GM21381 (cell line): ENCODE measurements around the gene OR9A2.
A peak's percentile ranks its signal among the peaks of the same experiment; 100 is the strongest.
"Not testable (repeated sequence)": the region's sequence is repeated elsewhere in the genome, so short reads cannot be mapped to it uniquely, and the experiment has no call there.

Experiments
- ATAC-seq: cut with Tn5 transposase; IDR thresholded peaks from one replicate; pipeline ENCODE4 v1.9.1; 2021; ENCODE audit warnings: mild to moderate bottlenecking, moderate library complexity; ENCODE audit not compliant: unreplicated experiment

The OR9A2 gene

DNA sequence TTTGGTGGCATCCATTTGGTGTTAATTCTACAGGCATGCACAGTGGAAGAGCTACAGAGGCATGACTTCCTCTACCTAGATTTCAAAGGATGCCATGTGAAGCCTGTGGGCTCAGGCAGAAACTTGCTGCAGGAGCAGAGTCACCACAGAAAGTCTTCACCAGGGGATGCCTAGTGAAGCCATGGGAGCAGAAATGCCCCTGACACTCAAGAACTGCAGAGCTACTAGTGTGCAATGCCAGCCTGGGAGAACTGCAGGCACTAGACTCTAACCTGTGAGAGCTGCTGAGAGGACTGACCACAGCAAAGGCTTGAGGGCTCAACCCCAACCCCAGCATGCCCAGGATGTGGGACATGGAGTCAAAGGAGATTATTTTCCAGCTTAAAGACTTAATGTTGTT is 3.9 kb downstream of the OR9A2 start:
- ATAC-seq: no peak

DNA sequence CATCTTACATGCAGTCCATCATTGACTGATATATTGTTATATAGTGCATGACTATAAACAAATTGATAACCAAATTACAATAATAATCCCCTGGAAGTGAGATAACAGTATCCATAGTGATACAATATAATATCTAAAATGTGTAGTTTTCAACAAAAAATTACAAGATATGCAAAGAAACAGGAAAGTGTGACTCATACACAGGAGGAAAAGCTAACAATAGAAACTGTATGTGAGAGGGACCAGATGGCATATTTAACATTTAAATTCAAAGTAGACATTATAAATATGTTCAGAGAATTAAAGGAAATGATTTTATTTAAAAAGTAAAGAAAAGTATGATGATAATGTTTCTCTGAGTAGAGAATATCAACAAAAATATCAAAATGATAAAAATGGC is 8.0 kb downstream of the OR9A2 start:
- no peak for ATAC-seq

DNA sequence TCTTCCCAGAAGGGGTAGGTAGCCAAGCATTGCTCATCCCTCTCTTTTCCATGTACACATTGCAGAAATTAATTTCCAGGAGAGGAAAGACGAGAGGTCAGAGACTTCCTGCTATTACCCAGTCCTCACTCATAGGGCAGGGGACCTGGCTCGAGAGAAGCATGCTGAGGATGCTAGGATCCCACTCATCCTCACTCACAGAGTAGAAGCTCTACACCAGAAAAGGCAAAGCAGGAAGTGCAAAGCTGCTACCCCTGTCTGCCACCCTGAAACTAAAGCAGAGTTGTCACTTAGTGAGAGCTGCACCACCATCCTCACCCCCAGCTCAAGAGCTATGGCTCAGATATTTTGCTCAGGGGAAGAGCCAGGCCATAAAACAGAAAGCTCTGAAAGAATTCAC is 9.9 kb downstream of the OR9A2 start:
- no peak for ATAC-seq

DNA sequence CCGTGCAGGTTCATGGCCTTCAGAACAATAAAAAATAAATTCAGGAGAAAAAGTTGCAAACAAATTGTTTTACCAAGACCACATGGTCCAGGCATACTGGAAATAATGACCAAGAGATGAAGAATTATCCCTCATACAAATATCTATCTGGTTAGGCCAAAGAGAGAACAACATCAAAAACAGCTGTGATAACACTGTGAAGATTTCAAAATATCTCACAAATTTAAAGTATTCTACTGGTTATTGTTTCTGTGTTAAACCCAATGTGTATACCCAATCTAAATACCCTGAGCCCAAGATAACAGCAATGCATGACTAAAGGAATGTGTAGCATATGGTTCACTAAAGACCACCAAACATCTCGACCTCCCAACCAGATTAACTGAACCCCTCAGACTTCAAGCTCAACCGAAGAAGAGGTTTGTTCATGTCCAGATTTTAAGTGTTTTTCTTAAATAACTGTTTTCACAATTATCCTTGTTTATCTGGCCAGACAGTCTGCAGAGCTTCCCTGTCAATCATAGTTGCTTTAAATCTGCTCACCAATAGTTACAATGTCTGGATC is 10.9 kb downstream of the OR9A2 start:
- ATAC-seq: no peak

DNA sequence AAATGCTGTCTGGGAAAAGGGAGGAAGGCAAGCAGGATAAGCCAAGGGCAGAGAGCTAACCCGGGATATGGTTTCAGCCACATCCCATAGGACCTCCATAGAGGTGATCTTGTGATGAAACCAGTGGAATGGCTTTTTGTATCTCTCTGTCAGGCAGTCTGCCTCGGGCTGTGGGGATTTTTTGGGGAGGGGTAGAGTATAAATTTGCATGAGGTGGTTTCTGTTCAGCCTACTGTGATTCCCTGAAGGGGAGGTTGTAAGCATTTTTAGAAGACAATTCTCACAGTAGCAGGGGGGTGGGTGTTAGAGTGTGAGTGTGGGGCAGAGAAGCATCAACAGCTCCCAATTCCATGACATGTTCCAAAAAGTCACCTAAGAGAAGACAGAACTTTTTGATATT is 11.8 kb downstream of the OR9A2 start:
- ATAC-seq: peak; percentile 92

DNA sequence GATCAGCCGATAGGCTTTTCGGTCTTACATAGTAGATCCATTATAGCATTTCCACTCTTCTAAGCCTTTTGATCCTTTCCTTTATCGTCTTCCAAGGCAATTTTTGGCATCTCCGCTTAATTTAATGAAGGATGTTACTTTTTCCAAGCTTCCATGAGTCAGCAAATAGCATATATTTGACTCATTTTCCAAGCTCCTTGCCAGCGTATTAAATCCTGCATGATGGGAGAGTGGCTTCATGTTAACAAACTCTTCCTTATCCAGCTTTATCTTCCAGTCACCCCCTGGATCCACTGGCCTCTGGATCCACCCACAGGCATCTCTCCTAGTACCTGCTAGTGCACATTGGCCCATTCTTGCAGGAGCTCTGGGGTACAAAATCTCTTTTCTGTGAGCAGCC is 13.0 kb downstream of the OR9A2 start:
- no peak for ATAC-seq

DNA sequence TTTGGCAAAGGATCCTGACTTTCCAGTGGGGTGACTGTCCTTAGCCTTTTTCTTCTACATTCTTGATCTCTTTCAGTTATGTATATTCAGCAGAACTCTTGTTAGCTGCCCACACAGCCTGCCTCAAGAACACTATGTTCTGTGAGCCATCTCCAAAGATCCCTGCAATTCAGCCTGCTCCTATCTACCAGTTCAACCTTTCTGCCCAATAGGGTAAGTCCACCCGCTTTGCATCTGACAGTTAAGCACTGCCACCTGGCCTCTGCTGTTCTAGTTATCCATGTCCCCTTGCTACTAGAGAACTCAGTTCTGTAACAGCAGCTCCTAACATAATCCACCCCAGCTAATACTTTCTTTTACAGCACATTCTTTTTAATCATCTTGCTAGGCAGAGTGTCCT is 13.5 kb downstream of the OR9A2 start:
- no peak for ATAC-seq

DNA sequence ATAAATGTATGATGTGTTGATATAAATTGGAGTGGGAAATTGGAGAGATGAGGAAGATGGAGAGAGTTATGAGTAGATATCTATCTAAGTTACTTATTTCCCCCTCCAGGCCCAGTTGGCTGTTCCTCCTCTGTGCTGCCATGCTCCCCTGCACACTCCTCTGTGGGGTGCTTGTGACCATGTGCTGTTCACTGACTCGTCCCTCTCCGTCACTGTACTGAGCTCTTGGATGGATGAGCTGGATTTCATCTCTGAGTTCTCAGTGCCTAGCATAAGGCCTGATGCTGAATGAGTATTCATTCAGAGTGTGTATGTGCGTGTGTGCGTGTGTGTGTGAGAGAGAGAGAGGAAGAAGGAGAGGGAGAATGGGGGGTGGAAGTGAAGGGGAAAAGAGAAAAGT is 14.5 kb downstream of the OR9A2 start:
- no peak for ATAC-seq

DNA sequence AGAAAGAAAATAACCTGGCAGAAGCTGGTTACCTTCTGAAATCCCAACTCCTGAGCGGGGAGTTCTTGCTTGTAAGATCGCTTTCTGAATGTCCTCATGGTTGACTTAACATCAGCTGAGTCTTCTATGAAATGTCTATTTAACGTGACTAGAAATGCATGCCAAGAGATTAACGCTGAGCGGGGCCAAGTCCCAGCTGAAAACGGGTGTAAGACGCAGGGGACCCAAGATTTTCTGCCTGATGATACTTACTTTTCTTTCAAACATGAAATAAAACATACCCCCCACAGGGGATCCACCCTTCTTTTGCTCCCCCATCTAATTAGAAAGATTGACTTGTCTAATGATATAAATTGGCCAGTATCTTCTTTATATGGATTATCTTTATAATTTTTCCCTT is 14.9 kb downstream of the OR9A2 start:
- ATAC-seq: no peak

DNA sequence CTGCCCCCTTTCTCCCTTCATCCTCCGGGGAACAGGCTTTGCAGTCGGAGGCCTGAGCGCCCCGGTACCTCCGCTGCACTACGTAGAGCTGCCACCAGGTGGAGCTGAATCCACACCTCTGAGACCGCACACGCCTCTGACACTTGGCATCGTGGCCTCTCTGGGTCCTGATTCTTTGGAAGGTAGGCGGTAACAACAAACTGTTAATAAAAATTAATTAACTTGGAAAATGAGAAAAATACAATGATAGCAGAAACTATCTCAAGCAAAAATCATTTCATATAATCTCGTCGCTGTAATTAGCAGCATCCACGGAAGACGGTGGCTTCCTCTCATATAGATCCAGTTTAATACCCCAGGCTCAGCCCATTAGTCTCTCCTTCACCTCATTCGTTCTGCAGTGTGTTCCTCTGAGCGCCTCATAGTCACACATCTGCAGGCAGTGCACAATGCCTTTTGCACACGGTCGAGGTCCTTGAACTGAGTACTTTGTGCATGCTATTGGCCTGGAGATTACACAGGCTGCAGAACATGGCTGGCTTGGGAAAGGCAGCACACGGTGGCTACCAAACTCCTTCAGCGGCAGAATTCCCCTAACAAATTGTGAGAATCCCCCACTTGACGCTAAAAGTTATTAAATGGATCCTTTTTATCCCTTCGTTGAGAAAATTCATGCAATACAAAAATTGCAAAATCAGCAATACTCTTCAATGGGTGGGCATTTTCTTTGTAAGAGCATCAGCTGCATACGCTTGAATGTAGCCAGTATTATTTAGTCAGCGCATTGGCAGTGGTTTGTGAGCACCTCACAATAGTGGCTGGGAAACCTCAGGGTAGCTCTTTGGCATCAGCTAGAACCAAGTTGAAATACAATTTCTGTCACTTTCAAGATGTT is 18.7 kb downstream of the OR9A2 start:
- ATAC-seq: peak; percentile 93

DNA sequence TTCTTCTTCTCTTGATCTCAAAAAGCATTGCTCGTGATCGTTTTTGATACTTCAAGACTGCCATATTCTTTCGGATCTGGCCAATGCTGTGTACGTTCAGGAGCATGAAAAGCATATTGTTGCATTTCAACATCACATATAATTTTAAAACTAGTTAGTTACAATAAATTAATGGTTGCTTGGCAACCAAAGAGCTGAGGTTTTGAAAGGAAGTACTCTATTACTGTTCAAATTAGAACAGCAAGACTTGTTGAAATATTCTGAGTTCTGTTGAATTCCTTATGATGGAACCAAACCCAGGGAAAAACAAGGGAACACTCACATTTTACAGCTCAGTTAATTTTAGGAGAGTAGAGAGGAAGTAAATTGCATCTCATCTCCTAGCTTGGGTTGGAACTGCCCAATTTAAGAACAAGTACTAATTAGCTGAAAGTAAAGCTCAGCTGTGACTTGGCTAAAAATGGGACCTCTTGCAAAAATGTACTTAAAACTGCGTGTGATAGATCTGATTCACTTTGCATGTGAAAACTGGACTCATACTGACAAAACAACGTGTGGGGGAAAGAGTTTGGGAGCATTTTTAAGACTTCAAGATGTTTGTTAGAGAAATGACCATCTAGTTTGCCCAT is 21.2 kb downstream of the OR9A2 start:
- no peak for ATAC-seq

DNA sequence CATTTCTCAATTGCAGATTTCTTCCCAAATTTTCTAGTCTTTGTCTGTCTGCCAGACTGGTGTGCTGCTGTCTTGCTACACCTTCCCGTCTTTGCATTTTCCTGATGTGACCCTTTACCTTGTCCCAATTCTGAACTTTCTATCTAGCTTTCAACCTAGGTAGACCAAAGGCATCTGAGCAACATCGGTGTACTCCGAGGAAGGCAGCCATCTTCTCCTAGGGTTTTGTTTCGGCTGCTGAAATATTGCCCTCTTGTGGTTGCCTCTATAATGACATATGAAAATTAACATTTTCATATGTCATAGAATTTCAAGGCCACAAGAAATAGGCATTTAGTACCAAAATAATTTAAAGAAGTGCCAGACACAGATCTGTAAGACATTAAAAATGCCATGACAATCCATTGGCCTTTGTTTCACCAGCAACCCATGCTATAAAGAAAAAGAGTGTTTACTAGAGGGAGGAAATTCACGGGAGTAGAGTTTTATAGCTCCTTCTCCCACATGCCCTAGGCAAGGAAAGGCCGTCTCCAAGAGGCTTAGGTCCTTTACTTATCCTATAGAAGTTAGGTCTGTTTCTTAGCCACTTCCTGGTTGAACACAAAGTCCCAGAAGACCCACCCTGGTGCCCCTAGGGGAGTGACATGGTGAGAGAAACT is 23.4 kb downstream of the OR9A2 start:
- no peak for ATAC-seq

DNA sequence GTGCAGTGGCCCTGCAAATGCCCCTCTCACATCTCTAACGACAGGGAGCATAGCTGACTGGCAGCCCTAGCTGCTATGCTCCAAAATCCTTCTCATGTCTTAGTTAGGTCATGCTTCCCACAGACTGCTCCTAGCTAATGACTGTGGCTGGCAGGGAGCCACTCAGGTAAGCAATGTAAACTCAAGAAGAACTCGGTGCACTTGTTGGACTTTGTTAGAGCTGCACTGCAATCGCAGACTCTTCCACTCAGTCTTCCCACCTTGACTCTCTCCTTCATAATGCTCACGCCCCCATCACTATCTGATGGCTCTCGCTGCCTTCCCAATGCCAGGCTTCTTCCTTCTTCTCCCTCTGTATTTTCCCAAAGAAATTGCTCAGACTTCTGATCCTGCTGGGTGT is 24.0 kb downstream of the OR9A2 start:
- no peak for ATAC-seq

DNA sequence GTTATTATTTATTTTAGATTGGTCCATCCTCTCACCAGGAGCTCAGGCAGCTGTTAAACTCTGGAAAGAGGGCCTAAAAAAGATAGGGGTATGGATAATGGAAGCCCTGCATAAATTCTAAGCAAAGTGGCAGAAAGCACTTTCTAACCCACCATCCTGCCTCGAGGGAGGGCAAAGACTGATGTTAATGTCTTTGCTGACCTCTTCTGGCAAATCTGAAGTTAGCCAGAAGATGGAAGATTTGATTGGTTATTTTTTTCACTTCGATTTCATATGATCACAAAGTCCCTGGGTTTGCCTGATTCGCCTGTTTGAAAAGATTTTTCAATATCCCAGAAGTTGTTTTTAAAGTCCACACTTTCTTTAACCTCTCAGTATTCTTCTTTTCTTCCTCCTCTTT is 24.8 kb downstream of the OR9A2 start:
- no peak for ATAC-seq

DNA sequence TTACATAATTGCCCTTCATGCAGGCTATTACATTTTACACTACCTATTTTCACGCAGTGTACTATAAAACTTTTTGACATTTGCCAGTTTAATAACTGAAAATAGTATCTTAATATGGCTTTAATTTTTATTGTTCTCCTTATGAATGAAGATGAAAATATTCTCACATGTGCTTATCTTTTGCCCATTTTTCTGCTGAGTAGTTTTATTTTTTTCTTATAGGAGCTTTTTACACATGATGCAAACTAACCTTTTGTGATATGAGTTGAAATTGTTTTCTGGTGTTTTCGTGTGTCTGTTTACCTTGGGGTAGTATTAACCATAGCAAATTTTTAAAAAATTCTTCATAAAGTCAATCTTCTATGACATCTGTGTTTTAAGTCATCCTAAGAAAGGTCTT is 26.3 kb downstream of the OR9A2 start:
- no peak for ATAC-seq

DNA sequence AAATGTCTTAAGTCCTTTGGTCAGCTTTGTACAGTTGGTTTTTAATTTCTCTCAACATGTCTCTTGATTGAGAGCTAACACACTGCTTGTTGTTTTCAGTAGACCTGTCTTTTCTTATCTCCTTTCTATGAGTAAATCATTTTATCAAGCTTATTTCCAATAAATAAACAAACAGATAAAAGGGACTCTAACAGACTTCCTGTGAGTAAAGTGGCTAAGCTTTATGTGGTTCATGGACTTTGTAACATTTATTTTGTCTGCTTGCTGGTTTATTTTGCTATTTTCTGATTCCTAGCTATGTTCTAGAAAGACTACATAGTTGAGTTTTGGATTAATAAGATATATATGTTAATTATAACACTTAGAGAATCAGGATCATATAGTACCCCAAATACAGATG is 27.1 kb downstream of the OR9A2 start:
- no peak for ATAC-seq

DNA sequence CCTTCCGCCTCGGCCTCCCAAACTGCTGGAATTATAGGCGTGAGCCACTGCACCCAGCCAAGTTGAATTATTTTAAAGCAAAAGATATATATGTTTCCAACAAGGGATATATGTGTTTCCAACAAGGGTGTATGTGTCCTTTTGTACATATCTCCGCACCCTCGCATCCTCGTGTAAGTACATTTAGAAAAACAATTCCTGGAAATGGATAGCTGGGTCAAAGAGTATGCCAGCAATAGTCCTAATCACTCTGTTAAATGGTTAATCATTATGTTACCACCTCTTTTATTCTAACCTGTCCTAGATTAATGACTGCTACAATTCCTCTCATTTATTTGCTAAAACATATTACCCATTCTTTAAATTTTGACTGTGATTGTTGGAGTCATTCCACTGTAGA is 28.0 kb downstream of the OR9A2 start:
- no peak for ATAC-seq

DNA sequence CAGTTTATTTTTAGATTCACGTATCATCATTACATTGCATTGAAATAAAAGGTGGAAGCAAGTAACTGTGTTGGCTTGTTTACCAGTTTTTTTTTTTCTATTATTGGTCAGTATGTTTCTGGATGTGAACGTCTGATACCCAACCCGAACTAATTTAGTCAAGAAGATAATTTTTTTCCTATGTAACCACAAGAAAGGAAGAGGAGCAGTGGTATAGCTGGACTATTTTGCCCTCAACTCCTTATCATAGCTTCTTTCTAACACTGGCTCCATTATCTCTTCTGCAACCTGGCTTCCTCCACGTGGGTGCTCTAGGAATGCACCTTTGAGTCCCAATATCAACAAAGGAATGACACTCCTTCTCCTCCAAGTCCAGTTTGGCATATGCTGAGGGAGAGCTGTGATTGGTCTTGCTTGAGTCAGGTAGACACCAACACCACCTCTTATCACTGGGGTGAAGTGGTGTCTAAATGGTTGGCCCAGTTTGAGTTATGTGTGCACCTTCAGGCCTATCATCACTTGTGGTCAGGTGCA is 29.4 kb downstream of the OR9A2 start:
- ATAC-seq: no peak

DNA sequence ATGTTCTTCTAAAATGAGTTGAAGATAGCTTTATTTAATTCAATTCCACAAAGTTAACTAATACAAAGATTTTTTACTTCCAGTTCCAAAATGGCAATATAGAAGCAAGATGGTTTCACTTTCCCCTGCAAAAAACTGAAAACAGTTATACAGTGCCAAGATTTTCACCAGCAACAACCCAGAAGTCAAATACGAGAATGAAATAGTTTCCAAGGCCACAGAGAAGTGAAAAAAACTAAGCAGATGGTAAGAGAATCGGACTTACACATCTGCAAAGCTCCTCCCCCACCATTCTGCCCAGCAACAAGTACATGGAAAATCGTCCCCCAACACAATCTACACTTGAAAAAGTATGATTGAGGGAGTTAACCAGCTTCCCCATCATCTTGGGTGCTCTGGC is 34.5 kb downstream of the OR9A2 start:
- ATAC-seq: no peak

DNA sequence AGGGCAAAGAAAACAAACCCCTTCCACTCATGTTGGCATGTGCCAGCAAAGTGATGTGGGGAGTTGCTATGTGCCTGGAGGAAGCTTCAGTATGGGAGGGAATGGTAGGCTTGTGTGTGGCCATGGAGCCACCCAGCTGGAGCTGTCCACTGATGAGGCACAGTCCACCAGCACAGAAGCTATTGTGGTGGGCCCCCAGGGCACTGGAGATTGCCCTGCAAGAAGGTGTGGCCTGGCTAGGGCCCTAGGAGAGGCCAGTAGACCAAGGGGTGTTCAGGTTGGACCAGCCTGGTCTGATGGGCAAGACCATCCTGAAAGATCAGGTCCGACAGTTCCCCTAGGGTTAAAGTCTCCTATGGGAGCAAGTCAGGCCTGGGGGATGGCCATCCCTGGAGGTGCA is 42.6 kb downstream of the OR9A2 start:
- no peak for ATAC-seq

DNA sequence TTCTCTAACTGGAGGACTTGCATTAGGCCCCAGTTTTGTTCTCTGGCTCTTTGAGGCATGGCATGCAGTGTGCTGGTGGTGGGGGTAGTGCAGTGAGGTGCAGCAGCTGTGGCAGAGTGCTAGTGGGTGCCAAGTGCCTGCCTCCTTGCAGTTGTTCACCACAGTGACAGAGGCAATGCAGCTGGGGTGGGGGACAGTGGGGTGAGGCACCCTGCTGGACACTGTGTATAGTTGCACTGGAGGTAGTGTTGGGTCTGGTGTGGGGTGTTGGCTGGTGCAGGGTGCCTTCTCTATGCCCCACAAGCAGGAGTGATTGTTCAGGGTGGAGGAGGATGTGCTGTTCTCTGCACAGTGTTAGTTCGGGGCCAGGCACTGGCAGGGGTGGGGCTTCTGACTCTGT is 43.1 kb downstream of the OR9A2 start:
- no peak for ATAC-seq

DNA sequence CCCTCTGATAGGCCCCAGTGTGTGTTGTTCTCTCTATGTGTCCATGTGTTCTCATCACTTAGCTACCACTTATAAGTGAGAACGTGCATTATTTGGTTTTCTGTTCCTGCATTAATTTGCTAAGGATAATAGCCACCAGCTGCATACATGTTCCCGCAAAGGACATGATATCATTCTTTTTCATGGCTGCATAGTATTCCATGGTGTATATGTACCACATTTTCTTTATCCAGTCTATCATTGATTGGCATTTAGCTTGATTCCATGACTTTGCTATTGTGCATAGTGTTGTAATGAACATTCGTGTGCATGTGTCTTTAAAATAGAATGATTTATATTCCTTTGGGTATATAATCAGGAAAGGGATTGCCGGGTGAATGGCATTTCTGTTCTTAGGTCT is 48.5 kb downstream of the OR9A2 start:
- ATAC-seq: not testable (repeated sequence)
